SK-N-MC (cell line): ENCODE data around the gene ANXA5.

Experiments used
- EZH2 ChIP-seq: fragments of 200-600 bp; sonication (generic); IDR thresholded peaks from one replicate; pipeline ENCODE4 v1.6.1; 2017; ENCODE audit warnings: antibody characterized with exemption
- FOXP2 ChIP-seq: optimal IDR thresholded peaks from 2 replicates; pipeline ENCODE3; 2011; ENCODE audit warnings: mild to moderate bottlenecking, moderate library complexity; ENCODE audit not compliant: insufficient read depth; ENCODE audit errors: extremely low read length, control extremely low read depth
- POLR2AphosphoS5 ChIP-seq: IDR thresholded peaks from 2 replicates; pipeline ENCODE4 v1.6.1; 2012; ENCODE audit warnings: mild to moderate bottlenecking, low read depth, low read length, borderline replicate concordance

GRCh38 chr4:121728066-121728465, 31.3 kb upstream of the ANXA5 start:
- no peak for TF ChIP-seq POLR2AphosphoS5
- no peak for TF ChIP-seq EZH2
- TF ChIP-seq FOXP2, result no peak
